Measurements from ENCODE around the gene TBL1XR1. TPM values are rescaled to one million over a fixed set of nuclear protein-coding genes. Genes with fewer than 3 reads are reported as not detected.

The TBL1XR1 gene
- total and polyA plus RNA-seq, 2 of the 8 experiments (the other 6 are each of a cell fraction or from before 2014, with no cell fraction given): 28.1 to 147 TPM

DNA sequence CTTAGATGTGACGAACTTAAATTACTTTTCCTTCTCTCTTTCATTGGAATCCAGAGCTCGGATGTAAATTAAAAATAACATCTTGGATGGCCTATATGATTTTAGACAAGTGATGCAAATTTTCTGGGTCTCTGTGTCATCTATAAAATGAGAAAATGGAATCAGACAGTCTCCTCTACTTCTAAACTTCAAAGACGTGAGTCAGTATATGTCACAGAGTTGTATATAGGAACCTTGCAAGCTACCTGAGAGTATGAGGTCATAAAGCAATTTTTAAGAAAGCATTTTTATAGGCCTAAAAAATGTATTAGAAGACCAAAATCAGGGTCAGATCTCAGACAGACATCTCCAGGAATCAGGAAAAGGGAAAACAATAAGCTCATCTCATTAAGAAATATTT is 128.3 kb downstream of the TBL1XR1 start:
- Histone ChIP-seq H2AFZ (ENCODE audit: low read length) (no peak overlapping the region), H4K20me1 (replicated peaks in 1 of 2; ENCODE audit: control insufficient read depth in 1 of 2, insufficient read depth in 2 of 2, low read length in 2 of 2) (peaks cover 2 to 4% of the 10 kb centered on the region in 2 experiments), H3K14ac (ENCODE audit: insufficient read length) (no peak overlapping the region), H4K91ac (replicated peaks; ENCODE audit: insufficient read length, low read length) (no peak overlapping the region), H2AK5ac (ENCODE audit: low read depth, low read length) (no peak overlapping the region), H3K36me3 (ENCODE audit: control insufficient read depth in 2 of 4, insufficient read depth in 4 of 4, low read length in 3 of 4) (no peaks in the 10 kb centered on the region; a peak in 1 of 8 replicates), H3K56ac (replicated peaks; ENCODE audit: insufficient read length, low read depth, low read length) (no peak overlapping the region), H3K23me2 (ENCODE audit: low read depth, low read length) (no peaks in the 10 kb centered on the region), H3K9me3 (ENCODE audit: insufficient read depth in 2 of 2, low read depth in 1 of 2, low read length in 1 of 2) (no peaks in the 10 kb centered on the region), H4K5ac (ENCODE audit: insufficient read length, low read depth, low read length) (no peak overlapping the region), H3K4me1 (replicated peaks in 1 of 4; ENCODE audit: control insufficient read depth in 3 of 4, insufficient read depth in 4 of 4, low read length in 3 of 4) (peaks cover 0 to 4% (median 0%) of the 10 kb centered on the region in 4 experiments; a peak in 2 of 7 replicates), H2BK5ac (ENCODE audit: low read depth, low read length) (no peak overlapping the region), H2BK15ac (ENCODE audit: low read length) (no peak overlapping the region), H3K79me1 (ENCODE audit: low read depth, low read length) (peaks cover 2% of the 10 kb centered on the region; the same call in 1 of the 2 replicates), H3K23ac (ENCODE audit: insufficient read length) (no peak overlapping the region), H4K8ac (ENCODE audit: extremely low read depth, insufficient read depth, low read length) (no peak overlapping the region), H3K4me3 (ENCODE audit: extremely low read depth in 1 of 4, insufficient read depth in 2 of 4, low read depth in 3 of 4, low read length in 4 of 4) (no peak overlapping the region), H3K4me2 (ENCODE audit: insufficient read depth in 1 of 2, low read depth in 2 of 2, low read length in 2 of 2) (no peak overlapping the region), H3K9ac (replicated peaks in 1 of 4; ENCODE audit: extremely low read depth in 1 of 4, low read depth in 3 of 4, low read length in 3 of 4) (no peak overlapping the region), H2BK12ac (ENCODE audit: low read depth, low read length) (no peak overlapping the region), H3K18ac (ENCODE audit: extremely low read depth, low read length) (no peak overlapping the region), H2BK120ac (replicated peaks; ENCODE audit: low read depth, low read length) (no peak overlapping the region), H3K27me3 (replicated peaks in 1 of 4; ENCODE audit: control insufficient read depth in 3 of 4, extremely low read depth in 1 of 4, insufficient read depth in 3 of 4, low read length in 3 of 4) (no peaks in the 10 kb centered on the region), H2BK20ac (ENCODE audit: low read length) (no peak overlapping the region), H3K27ac (ENCODE audit: low read depth, low read length) (no peak overlapping the region), H3K79me2 (ENCODE audit: control insufficient read depth in 1 of 2, insufficient read depth in 2 of 2, low read length in 2 of 2) (peaks cover 0 to 99% of the 10 kb centered on the region in 2 experiments; a peak in 3 of 4 replicates), H3K4ac (replicated peaks; ENCODE audit: insufficient read length, low read depth, low read length) (no peak overlapping the region)
- TF ChIP-seq CTBP2 (IDR thresholded peaks at IDR 0.05; ENCODE audit: borderline replicate concordance, insufficient read depth, insufficient read length, low read length): no peak
- no peak for TF ChIP-seq PHF8 (conservative IDR thresholded peaks at IDR 0.05; ENCODE audit: low read depth, low read length)
- TF ChIP-seq SIN3A (conservative IDR thresholded peaks at IDR 0.05 in 1 of 2, IDR thresholded peaks at IDR 0.05 in 1 of 2; ENCODE audit: low read depth in 1 of 2, low read length in 2 of 2): no peak
- no peak for TF ChIP-seq SP1 (IDR thresholded peaks at IDR 0.05; ENCODE audit: low read depth, low read length)
- TF ChIP-seq SUZ12 (IDR thresholded peaks at IDR 0.05; ENCODE audit: low read length): no peak
- TF ChIP-seq NANOG (IDR thresholded peaks at IDR 0.05; ENCODE audit: insufficient read depth, low read depth, low read length, poor library complexity, severe bottlenecking): no peak
- TF ChIP-seq NRF1 (IDR thresholded peaks at IDR 0.05; ENCODE audit: low read depth, low read length): no peak
- no peak for TF ChIP-seq ZNF274 (IDR thresholded peaks at IDR 0.05; ENCODE audit: borderline replicate concordance, extremely low read depth, low read length)
- WGBS, 2 experiments (ENCODE audit: extremely low coverage in 1 of 2, insufficient coverage in 1 of 2, insufficient read length in 1 of 2, insufficient replicate concordance in 2 of 2, low coverage in 1 of 2, low lambda C conversion rate in 2 of 2, missing lambda C conversion rate in 1 of 2): 85% methylated on average over 3 of the region's 3 CpGs; no CpG with 5 or more reads in 1 of the 2 experiments
- ChIA-PET POLR2A (ENCODE audit: partially characterized antibody) (interaction anchor here (0.6 to 1.1 kb wide), 3 partner anchors 13 to 1994 kb away, joined by 3 read pairs; no protein-coding TSS in a partner anchor), CTCF (ENCODE audit: partially characterized antibody) (no interaction called here)
- FAIRE-seq: no peak
- no peak for DNase-seq (ENCODE audit: low read depth in 1 of 2, low spot score in 2 of 2)

All from H1 (cell line).